Measurements from ENCODE around the gene AVEN.

AVEN gene

GRCh38 chr15:33915571-33916407 lies 123.2 kb downstream of the AVEN start:
- no peak for DNase-seq (ENCODE audit: low read depth in 2 of 2)

- no peak for DNase-seq (ENCODE audit: low read depth in 2 of 2)
These were observed 125.5 kb downstream of the AVEN start for GRCh38 chr15:33913459-33913858.

- no peak for DNase-seq (ENCODE audit: low read depth in 2 of 2)
These were observed 126.7 kb downstream of the AVEN start for GRCh38 chr15:33912326-33912725.

- DNase-seq (ENCODE audit: low read depth in 2 of 2) = no peak
These were observed 128.3 kb downstream of the AVEN start for GRCh38 chr15:33910741-33911140.

- DNase-seq (ENCODE audit: low read depth in 2 of 2) = no peak
These were observed 130.6 kb downstream of the AVEN start for GRCh38 chr15:33908406-33908805.

GRCh38 chr15:33907326-33907725 lies 131.7 kb downstream of the AVEN start:
- DNase-seq (ENCODE audit: low read depth in 2 of 2) = no peak

- no peak for DNase-seq (ENCODE audit: low read depth in 2 of 2)
These were observed 135.3 kb downstream of the AVEN start for GRCh38 chr15:33903661-33904060.

GRCh38 chr15:33902043-33902442 lies 137.0 kb downstream of the AVEN start:
- DNase-seq (ENCODE audit: low read depth in 2 of 2) = no peak

GRCh38 chr15:33894193-33894592 lies 144.8 kb downstream of the AVEN start:
- no peak for DNase-seq (ENCODE audit: low read depth in 2 of 2)

- no peak for DNase-seq (ENCODE audit: low read depth in 2 of 2)
These were observed 150.8 kb downstream of the AVEN start for GRCh38 chr15:33888176-33888575.

GRCh38 chr15:33882921-33883320 lies 156.1 kb downstream of the AVEN start:
- DNase-seq (ENCODE audit: low read depth in 2 of 2) = no peak

GRCh38 chr15:33874156-33874555 lies 164.8 kb downstream of the AVEN start:
- DNase-seq (ENCODE audit: low read depth in 2 of 2) = no peak

GRCh38 chr15:33872416-33873106 lies 166.4 kb downstream of the AVEN start:
- no peak for DNase-seq (ENCODE audit: low read depth in 2 of 2)

- DNase-seq (ENCODE audit: low read depth in 2 of 2) = no peak
These were observed 167.0 kb downstream of the AVEN start for GRCh38 chr15:33871980-33872379.

- no peak for DNase-seq (ENCODE audit: low read depth in 2 of 2)
These were observed 172.8 kb downstream of the AVEN start for GRCh38 chr15:33866101-33866737.

GRCh38 chr15:33865416-33865815 lies 173.6 kb downstream of the AVEN start:
- DNase-seq (ENCODE audit: low read depth in 2 of 2) = no peak

GRCh38 chr15:33864360-33865075 lies 174.5 kb downstream of the AVEN start:
- no peak for DNase-seq (ENCODE audit: low read depth in 2 of 2)

GRCh38 chr15:33860754-33861153 lies 178.2 kb downstream of the AVEN start:
- no peak for DNase-seq (ENCODE audit: low read depth in 2 of 2)

GRCh38 chr15:33859992-33860545 lies 178.9 kb downstream of the AVEN start:
- DNase-seq (ENCODE audit: low read depth in 2 of 2) = no peak

- DNase-seq (ENCODE audit: low read depth in 2 of 2) = no peak
These were observed 180.2 kb downstream of the AVEN start for GRCh38 chr15:33858836-33859235.

GRCh38 chr15:33857726-33858125 lies 181.3 kb downstream of the AVEN start:
- DNase-seq (ENCODE audit: low read depth in 2 of 2) = no peak

GRCh38 chr15:33852570-33852969 lies 186.4 kb downstream of the AVEN start:
- no peak for DNase-seq (ENCODE audit: low read depth in 2 of 2)
